Smooth muscle cell (in vitro differentiated cells): ENCODE results near the gene RNF113B. TPM values are rescaled to one million over a fixed set of nuclear protein-coding genes. Genes with fewer than 3 reads are reported as not detected.
A peak's percentile ranks its signal among the peaks of the same experiment; 100 is the strongest.

Experiments used
- DNase-seq: peaks from one replicate; lab custom pipeline; 2025; ENCODE audit not compliant: unreplicated experiment; lab: John Stamatoyannopoulos, UW
- H2AFZ ChIP-seq: fragments of 200-600 bp; sonication (generic); 2 replicates; pipeline ENCODE4 v1.6.0; 2016; ENCODE audit warnings: antibody characterized with exemption, low read depth, mild to moderate bottlenecking
- H3F3A ChIP-seq: fragments of 200-600 bp; sonication (generic); 2 replicates; pipeline ENCODE4 v1.6.0; 2017; ENCODE audit warnings: antibody characterized with exemption, low read depth
- H3K27ac ChIP-seq: fragments of 200-600 bp; sonication (generic); 2 replicates; pipeline ENCODE4 v1.5.1; 2016; ENCODE audit warnings: low read depth, mild to moderate bottlenecking
- H3K27me3 ChIP-seq: fragments of 200-600 bp; sonication (generic); 2 replicates; pipeline ENCODE4 v1.6.1; 2016; ENCODE audit warnings: low read depth, mild to moderate bottlenecking
- H3K36me3 ChIP-seq: fragments of 200-600 bp; sonication (generic); 2 replicates; pipeline ENCODE4 v1.5.1; 2016; ENCODE audit warnings: low read depth
- H3K4me1 ChIP-seq: fragments of 200-600 bp; sonication (generic); 2 replicates; pipeline ENCODE4 v1.5.1; 2016; ENCODE audit warnings: low read depth
- H3K4me2 ChIP-seq: fragments of 200-600 bp; sonication (generic); 2 replicates; pipeline ENCODE4 v1.6.0; 2016; ENCODE audit warnings: mild to moderate bottlenecking
- H3K4me3 ChIP-seq: fragments of 200-600 bp; sonication (generic); 2 replicates; pipeline ENCODE4 v1.5.1; 2016; ENCODE audit warnings: mild to moderate bottlenecking
- H3K79me2 ChIP-seq: fragments of 200-600 bp; sonication (generic); 2 replicates; pipeline ENCODE4 v1.6.0; 2016; ENCODE audit warnings: low read depth, mild to moderate bottlenecking
- H3K9ac ChIP-seq: fragments of 200-600 bp; sonication (generic); 2 replicates; pipeline ENCODE4 v1.6.0; 2016; ENCODE audit warnings: low read depth
- H3K9me3 ChIP-seq: fragments of 200-600 bp; sonication (generic); replicated peaks from 2 replicates; pipeline ENCODE4 v1.5.1; 2016; ENCODE audit warnings: low read depth
- H4K20me1 ChIP-seq: fragments of 200-600 bp; sonication (generic); 2 replicates; pipeline ENCODE4 v1.6.0; 2016; ENCODE audit warnings: low read depth
- CTCF ChIP-seq: fragments of 200-600 bp; sonication (generic); IDR thresholded peaks from 2 replicates; pipeline ENCODE4 v1.5.1; 2017; ENCODE audit warnings: borderline replicate concordance, mild to moderate bottlenecking, antibody characterized with exemption; ENCODE audit not compliant: insufficient read depth, poor library complexity, severe bottlenecking
- WGBS: methylation state at CpG from one replicate; pipeline ENCODE4 v1.1.7; 2016; ENCODE audit warnings: low lambda C conversion rate; 5-methylcytosine and 5-hydroxymethylcytosine counted together
- polyA plus RNA-seq: library from polyadenylated mRNA; unstranded; fragments of >200 nt; fragmentation: Nextera tagmentation; extraction: Ambion mirVana; gene quantifications from 2 replicates; pipeline ENCODE4 v1.2.1, GENCODE V29; 2016
- total RNA-seq: library from RNA; depleted of rRNA; stranded (reverse); fragments of >200 nt; gene quantifications from 2 replicates; pipeline ENCODE4 v1.2.3, GENCODE V29; 2014

The RNF113B gene
- total and polyA plus RNA-seq, 2 experiments from 2014 or later: 0.38 TPM; not detected in 1

DNA sequence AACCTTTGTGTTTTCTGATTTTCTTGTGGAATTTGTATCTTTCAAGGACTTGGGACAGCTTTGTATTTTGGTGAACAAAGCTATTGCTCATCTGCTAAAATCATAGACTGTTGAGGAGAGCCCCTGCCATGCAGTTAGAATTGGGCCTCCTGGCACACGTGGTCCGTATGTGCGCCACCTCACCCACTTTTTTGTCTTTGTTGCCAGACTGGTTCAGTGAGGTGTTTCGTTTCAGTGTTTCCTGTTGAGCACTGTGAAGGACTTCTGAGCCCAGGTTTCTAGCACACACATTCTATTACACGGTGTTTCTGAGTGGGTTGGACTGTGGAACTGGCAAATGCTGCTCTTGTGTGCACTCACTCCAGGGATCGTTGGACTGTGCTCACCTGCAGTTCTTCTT is 37.6 kb upstream of the RNF113B start:
- Histone ChIP-seq H3K9ac (no peak overlapping the region), H3K4me1 (peaks cover 5% of the 10 kb centered on the region), H4K20me1 (no peaks in the 10 kb centered on the region), H3K79me2 (peaks cover 59% of the 10 kb centered on the region), H3K4me3 (no peak overlapping the region), H3K4me2 (peak overlapping the region; percentile 67), H2AFZ (no peak overlapping the region), H3K27me3 (no peaks in the 10 kb centered on the region), H3K9me3 (no peaks in the 10 kb centered on the region), H3K36me3 (no peaks in the 10 kb centered on the region), H3K27ac (peak overlapping the region; percentile 76), H3F3A (peaks cover 12% of the 10 kb centered on the region)
- WGBS: 81% methylated on average over 6 of the region's 6 CpGs
- no peak for DNase-seq
- TF ChIP-seq CTCF: no peak

DNA sequence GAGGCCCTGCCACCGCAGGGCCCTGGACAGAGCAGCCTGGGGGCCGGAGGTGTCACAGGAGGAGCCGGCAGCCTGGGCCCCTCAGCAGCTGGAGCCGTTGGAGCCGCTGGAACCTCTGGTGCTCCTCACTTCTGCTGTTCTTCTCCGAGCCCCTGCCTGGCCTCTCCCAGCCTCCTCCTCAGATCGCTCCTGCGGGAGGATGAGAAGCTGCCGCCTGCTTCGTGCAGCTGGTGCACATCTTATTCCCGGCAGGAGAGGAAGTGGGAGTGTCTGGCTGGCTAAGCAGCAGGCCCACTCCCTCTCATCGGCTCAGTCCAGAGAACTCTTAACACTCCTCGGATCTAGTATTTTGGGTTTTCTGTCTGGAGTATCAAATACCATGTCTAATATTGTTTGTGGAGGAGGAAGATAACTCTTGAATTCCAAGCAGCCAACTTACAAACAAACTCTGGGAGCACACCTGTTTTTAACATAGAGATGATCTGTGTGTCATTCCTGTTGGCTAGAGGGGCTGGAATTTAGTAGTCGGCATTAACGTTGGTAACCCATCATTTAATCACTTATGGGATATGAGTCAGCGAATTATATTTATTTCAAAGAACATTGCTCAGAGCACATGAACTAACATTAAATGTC is 37.1 kb upstream of the RNF113B start:
- no peak overlapping the region for H3K9ac ChIP-seq
- peaks cover 55% of the 10 kb centered on the region for H3K79me2 ChIP-seq
- H3K4me2 ChIP-seq: peak overlapping the region; percentile 67
- H3F3A ChIP-seq: peaks cover 11% of the 10 kb centered on the region
- H3K4me3 ChIP-seq: no peak overlapping the region
- peak overlapping the region; percentile 76 for H3K27ac ChIP-seq
- H3K9me3 ChIP-seq: no peaks in the 10 kb centered on the region
- peaks cover 5% of the 10 kb centered on the region for H3K4me1 ChIP-seq
- no peaks in the 10 kb centered on the region for H3K36me3 ChIP-seq
- H4K20me1 ChIP-seq: no peaks in the 10 kb centered on the region
- no peak for DNase-seq
- no peak for TF ChIP-seq CTCF
- 34% methylated on average over 16 of the region's 16 CpGs for WGBS
- H2AFZ ChIP-seq: no peak overlapping the region
- no peaks in the 10 kb centered on the region for H3K27me3 ChIP-seq

- Histone ChIP-seq H2AFZ (no peak overlapping the region), H3F3A (peaks cover 11% of the 10 kb centered on the region), H3K4me2 (no peak overlapping the region), H3K79me2 (peaks cover 55% of the 10 kb centered on the region), H3K9me3 (no peaks in the 10 kb centered on the region), H3K27me3 (no peaks in the 10 kb centered on the region), H4K20me1 (no peaks in the 10 kb centered on the region), H3K36me3 (no peaks in the 10 kb centered on the region), H3K9ac (no peak overlapping the region), H3K27ac (peak overlapping the region; percentile 76), H3K4me3 (no peak overlapping the region), H3K4me1 (peaks cover 5% of the 10 kb centered on the region)
- DNase-seq: no peak
- 83% methylated on average over 8 of the region's 8 CpGs for WGBS
- TF ChIP-seq CTCF: no peak
These were observed 36.3 kb upstream of the RNF113B start for GRCh38 chr13:98213354-98213753.

GRCh38 chr13:98212763-98213162 is 35.7 kb upstream of the RNF113B start:
- Histone ChIP-seq H4K20me1 (no peaks in the 10 kb centered on the region), H3K9me3 (no peaks in the 10 kb centered on the region), H3K36me3 (no peaks in the 10 kb centered on the region), H2AFZ (no peak overlapping the region), H3K4me3 (no peak overlapping the region), H3K27ac (no peak overlapping the region), H3K4me2 (no peak overlapping the region), H3K9ac (no peak overlapping the region), H3K27me3 (no peaks in the 10 kb centered on the region), H3K79me2 (peaks cover 50% of the 10 kb centered on the region), H3F3A (peaks cover 17% of the 10 kb centered on the region), H3K4me1 (peaks cover 5% of the 10 kb centered on the region)
- no peak for DNase-seq
- no peak for TF ChIP-seq CTCF
- 89% methylated on average over 5 of the region's 5 CpGs for WGBS
